ENCODE data around the gene HSPA12B.

DNA sequence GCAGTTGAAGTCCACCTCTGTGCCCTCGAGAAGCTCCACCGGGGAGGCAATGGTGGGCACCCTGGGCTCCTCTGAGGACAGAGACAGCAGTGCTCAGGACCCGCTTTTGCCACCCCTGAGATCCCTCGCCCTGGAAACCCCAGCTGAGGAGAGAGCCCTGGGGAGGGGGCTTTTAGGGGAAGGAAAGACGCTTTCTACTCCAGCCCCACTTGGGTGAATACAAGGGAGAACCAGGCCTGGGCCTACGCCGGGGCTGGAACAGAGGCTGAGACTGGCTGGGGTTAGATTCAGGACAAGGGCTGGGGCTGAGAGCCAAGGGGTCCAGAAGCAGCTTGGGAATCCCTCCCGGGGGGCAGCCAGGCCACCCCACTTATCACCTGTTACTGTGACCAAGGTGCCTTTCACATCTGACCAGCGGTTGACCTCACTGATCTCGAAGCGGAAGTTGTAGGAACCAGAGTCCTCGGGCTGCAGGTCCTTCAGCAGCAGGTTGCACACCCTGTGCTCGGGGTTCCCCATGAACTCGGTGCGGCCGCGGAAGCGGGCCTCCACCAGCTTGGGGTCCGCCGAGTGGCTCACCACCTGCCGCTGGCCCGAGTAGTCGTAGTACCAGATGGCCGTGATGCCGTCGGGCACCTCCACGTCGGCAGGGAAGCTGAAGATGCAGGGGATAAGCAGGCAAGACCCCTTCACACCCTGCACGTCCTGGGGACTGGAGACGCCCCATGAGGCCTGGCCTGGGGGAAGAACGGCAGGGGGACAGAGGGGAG lies 26.3 kb upstream of the HSPA12B start:
- TF ChIP-seq, protein P1, sequence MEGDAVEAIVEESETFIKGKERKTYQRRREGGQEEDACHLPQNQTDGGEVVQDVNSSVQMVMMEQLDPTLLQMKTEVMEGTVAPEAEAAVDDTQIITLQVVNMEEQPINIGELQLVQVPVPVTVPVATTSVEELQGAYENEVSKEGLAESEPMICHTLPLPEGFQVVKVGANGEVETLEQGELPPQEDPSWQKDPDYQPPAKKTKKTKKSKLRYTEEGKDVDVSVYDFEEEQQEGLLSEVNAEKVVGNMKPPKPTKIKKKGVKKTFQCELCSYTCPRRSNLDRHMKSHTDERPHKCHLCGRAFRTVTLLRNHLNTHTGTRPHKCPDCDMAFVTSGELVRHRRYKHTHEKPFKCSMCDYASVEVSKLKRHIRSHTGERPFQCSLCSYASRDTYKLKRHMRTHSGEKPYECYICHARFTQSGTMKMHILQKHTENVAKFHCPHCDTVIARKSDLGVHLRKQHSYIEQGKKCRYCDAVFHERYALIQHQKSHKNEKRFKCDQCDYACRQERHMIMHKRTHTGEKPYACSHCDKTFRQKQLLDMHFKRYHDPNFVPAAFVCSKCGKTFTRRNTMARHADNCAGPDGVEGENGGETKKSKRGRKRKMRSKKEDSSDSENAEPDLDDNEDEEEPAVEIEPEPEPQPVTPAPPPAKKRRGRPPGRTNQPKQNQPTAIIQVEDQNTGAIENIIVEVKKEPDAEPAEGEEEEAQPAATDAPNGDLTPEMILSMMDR (IDR thresholded peaks at IDR 0.05; ENCODE audit: extremely low read depth in 1 of 2, insufficient read depth in 1 of 2, low read depth in 1 of 2, low read length in 2 of 2) = no peak
- TF ChIP-seq POLR2A (IDR thresholded peaks at IDR 0.05; ENCODE audit: low read depth, low read length) (no peak), POLR2AphosphoS5 (IDR thresholded peaks at IDR 0.05; ENCODE audit: insufficient read depth, low read depth, low read length) (no peak), EZH2 (IDR thresholded peaks at IDR 0.05; ENCODE audit: borderline replicate concordance, low read depth, low read length, severe bottlenecking) (no peak), JUN (IDR thresholded peaks at IDR 0.05; ENCODE audit: borderline replicate concordance, insufficient read depth, insufficient read length, low read depth) (no peak), MYC (IDR thresholded peaks at IDR 0.05; ENCODE audit: low read depth, low read length) (no peak), GATA2 (IDR thresholded peaks at IDR 0.05; ENCODE audit: insufficient read depth, insufficient read length, low read depth, low read length) (no peak)
- TF ChIP-seq, protein P2, sequence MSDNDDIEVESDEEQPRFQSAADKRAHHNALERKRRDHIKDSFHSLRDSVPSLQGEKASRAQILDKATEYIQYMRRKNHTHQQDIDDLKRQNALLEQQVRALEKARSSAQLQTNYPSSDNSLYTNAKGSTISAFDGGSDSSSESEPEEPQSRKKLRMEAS (IDR thresholded peaks at IDR 0.05; ENCODE audit: insufficient read depth, insufficient read length) = no peak
